GM12878 (cell line): Measurements from ENCODE around the gene PARK7. TPM values are rescaled to one million over a fixed set of nuclear protein-coding genes. Genes with fewer than 3 reads are reported as not detected.

Experiments used
- ATAC-seq: fragments of 200-7000 bp; cut with Tn5 transposase; 3 replicates; pipeline ENCODE4 v1.9.1; 2020; ENCODE audit warnings: mild to moderate bottlenecking, moderate library complexity
- BruUV-seq: library from RNA; stranded (reverse); fragments of 400-500 nt; replicated peaks from 2 replicates; lab custom pipeline; 2021; lab: Mats Ljungman, UMichigan
- CTCF ChIA-PET: fragments of 300-600 bp; sonication (Branson Sonifier 250); formaldehyde crosslinking; extraction: SDS; loops from one replicate; lab custom pipeline; 2021; ENCODE audit warnings: inconsistent platforms; lab: Yijun Ruan, JAX
- POLR2A ChIA-PET: fragments of 350-600 bp; formaldehyde crosslinking; extraction: SDS; loops from one replicate; lab custom pipeline; 2021; ENCODE audit warnings: inconsistent platforms; lab: Charles Lee
- RAD21 ChIA-PET: fragments of 300-600 bp; sonication (Branson Sonifier 250); formaldehyde crosslinking; loops from one replicate; lab custom pipeline; 2023; ENCODE audit warnings: antibody characterized with exemption; ENCODE audit not compliant: unreplicated experiment; lab: Charles Lee
- SMC1A ChIA-PET: fragments of 300-600 bp; sonication (Branson Sonifier 250); formaldehyde crosslinking; loops from one replicate; lab custom pipeline; 2023; ENCODE audit not compliant: unreplicated experiment, uncharacterized antibody; lab: Charles Lee
- DNase-seq: peaks from one replicate; pipeline ENCODE4 v3.0.0-alpha.2; 2011; ENCODE audit warnings: low read depth, low spot score
- FAIRE-seq: peaks from 3 replicates; lab custom pipeline; 2011; peaks lifted over from hg19 to GRCh38; lab: Jason Lieb, UNC
- H2AFZ ChIP-seq: 2 replicates; pipeline ENCODE4 v1.6.0; 2011; ENCODE audit warnings: low read depth, low read length, control low read depth; ENCODE audit not compliant: control insufficient read depth
- H3K27ac ChIP-seq: 2 replicates; pipeline ENCODE4 v1.5.1; 2011; ENCODE audit warnings: control low read depth; ENCODE audit not compliant: control insufficient read depth, insufficient read depth
- H3K27me3 ChIP-seq, 2 experiments: replicated peaks in 1 of 2; 2 replicates each; pipeline versions ENCODE4 v1.6.0 to v1.6.1; 2011; ENCODE audit warnings: low read length in 1 of 2; ENCODE audit not compliant: control insufficient read depth in 2 of 2, insufficient read depth in 2 of 2
- H3K36me3 ChIP-seq, 2 experiments: 2 replicates each; pipeline ENCODE4 v1.5.1; 2011; ENCODE audit warnings: low read length in 1 of 2; ENCODE audit not compliant: control insufficient read depth in 2 of 2, insufficient read depth in 2 of 2
- H3K4me1 ChIP-seq: 2 replicates; pipeline ENCODE4 v1.6.1; 2011; ENCODE audit warnings: mild to moderate bottlenecking, low read length, moderate library complexity, mixed read lengths; ENCODE audit not compliant: control insufficient read depth, insufficient read depth
- H3K4me2 ChIP-seq: 2 replicates; pipeline ENCODE4 v1.6.0; 2011; ENCODE audit warnings: control low read depth; ENCODE audit not compliant: control insufficient read depth, insufficient read depth
- H3K4me3 ChIP-seq: fragments of 200-600 bp; sonication (generic); 2 replicates; pipeline ENCODE4 v1.5.1; 2016
- H3K79me2 ChIP-seq: 2 replicates; pipeline ENCODE4 v1.6.0; 2011; ENCODE audit warnings: low read length; ENCODE audit not compliant: control insufficient read depth, insufficient read depth
- H3K9ac ChIP-seq: 2 replicates; pipeline ENCODE4 v1.8.0; 2011; ENCODE audit warnings: low read length, control low read depth, mixed read lengths; ENCODE audit not compliant: control insufficient read depth, insufficient read depth
- H3K9me3 ChIP-seq: replicated peaks from 3 replicates; pipeline ENCODE4 v1.5.1; 2011; ENCODE audit warnings: mild to moderate bottlenecking, low read length; ENCODE audit not compliant: control insufficient read depth, insufficient read depth
- H4K20me1 ChIP-seq: 2 replicates; pipeline ENCODE4 v1.6.0; 2011; ENCODE audit not compliant: control insufficient read depth, insufficient read depth
- CBFB ChIP-seq: IDR thresholded peaks from 2 replicates; pipeline ENCODE4 v1.6.1; 2016; ENCODE audit warnings: antibody characterized with exemption, low read depth
- CBX5 ChIP-seq: sonication (generic); IDR thresholded peaks from 2 replicates; pipeline ENCODE4 v1.6.1; 2016; ENCODE audit warnings: low read depth, moderate library complexity, mild to moderate bottlenecking, inconsistent platforms
- EP300 ChIP-seq, 2 experiments: fragments of 150-350 bp in 1 of 2; IDR thresholded peaks; 2 replicates each; pipeline ENCODE4 v1.6.1; 2011 to 2012; ENCODE audit warnings: low read depth in 2 of 2, low read length in 2 of 2, borderline replicate concordance in 1 of 2, improper control_type of control experiment in 1 of 2, inconsistent platforms in 1 of 2; ENCODE audit not compliant: control insufficient read depth in 1 of 2
- NFIC ChIP-seq: IDR thresholded peaks from 2 replicates; pipeline ENCODE4 v1.6.1; 2012; ENCODE audit warnings: low read depth, mild to moderate bottlenecking, inconsistent platforms, low read length, moderate library complexity
- RB1 ChIP-seq: fragments of 450-650 bp; formaldehyde crosslinking; IDR thresholded peaks from 2 replicates; pipeline ENCODE4 v1.6.1; 2017; ENCODE audit warnings: mild to moderate bottlenecking, borderline replicate concordance
- RCOR1 ChIP-seq: conservative IDR thresholded peaks from 2 replicates; pipeline ENCODE4 v1.6.1; 2012; ENCODE audit warnings: low read depth, low read length, improper control_type of control experiment
- RUNX3 ChIP-seq: IDR thresholded peaks from 2 replicates; pipeline ENCODE4 v1.6.1; 2012; ENCODE audit warnings: low read length, inconsistent platforms
- SIN3A ChIP-seq: IDR thresholded peaks from 2 replicates; pipeline ENCODE4 v1.6.1; 2012; ENCODE audit warnings: low read depth, low read length, improper control_type of control experiment
- TBL1XR1 ChIP-seq: IDR thresholded peaks from 2 replicates; pipeline ENCODE4 v1.6.1; 2012; ENCODE audit warnings: low read depth, low read length, improper control_type of control experiment
- TCF7 ChIP-seq: IDR thresholded peaks from 2 replicates; pipeline ENCODE4 v1.6.1; 2014; ENCODE audit warnings: antibody characterized with exemption, borderline replicate concordance
- whole genome bisulfite sequencing: methylation state at CpG from one replicate; pipeline ENCODE4 v1.1.6; 2016; ENCODE audit warnings: low lambda C conversion rate; ENCODE audit not compliant: insufficient replicate concordance, insufficient coverage; ENCODE audit errors: missing lambda C conversion rate; 5-methylcytosine and 5-hydroxymethylcytosine counted together
- in situ Hi-C: fragments of 300-500 bp; cut with MboI; formaldehyde crosslinking; loops from 9 replicates; pipeline ENCODE4 v1.14.3; 2018; ENCODE audit warnings: mixed read lengths
- intact Hi-C: fragments of 100-400 bp; cut with micrococcal nuclease; formaldehyde crosslinking; loops from one replicate; pipeline ENCODE4 v1.14.2; 2022; ENCODE audit not compliant: unreplicated experiment
- polyA plus RNA-seq, 11 experiments: library from polyadenylated mRNA; depleted of rRNA in 4 of 11; unstranded in 6 of 11; stranded (reverse) in 5 of 11; fragments of >200 nt; fragmentation: Nextera tagmentation in 4 of 11; fragmentation: Illumina TruSeq in 1 of 11; extraction: Ambion mirVana in 4 of 11; extraction: Trizol in 1 of 11; gene quantifications; 1 replicate in 1 of 11; 2 replicates in 10 of 11; pipeline versions ENCODE4 v1.2.1 to v1.2.3, GENCODE V29; 2011 to 2016; ENCODE audit warnings: inconsistent platforms in 2 of 11, missing spikeins in 2 of 11, low read depth in 1 of 11
- total RNA-seq, 4 experiments: library from RNA; depleted of rRNA in 3 of 4; stranded (reverse); fragments of >200 nt in 3 of 4; fragmentation: Illumina TruSeq in 1 of 4; extraction: Trizol in 1 of 4; gene quantifications; 2 replicates each; pipeline versions ENCODE4 v1.2.1 to v1.2.3, GENCODE V29; 2013 to 2021
- TF ChIP-seq, protein P1 (sequence below): fragments of 450-650 bp; formaldehyde crosslinking; IDR thresholded peaks from 2 replicates; pipeline ENCODE4 v1.5.0; 2022; ENCODE audit warnings: mild to moderate bottlenecking, missing genetic modification characterization
- TF ChIP-seq, protein P2 (sequence below): fragments of 450-650 bp; IDR thresholded peaks from 2 replicates; pipeline ENCODE4 v1.6.1; 2017; ENCODE audit warnings: mild to moderate bottlenecking, low read depth, inconsistent platforms; ENCODE audit not compliant: poor library complexity, severe bottlenecking
- TF ChIP-seq, protein P3 (sequence below): fragments of 450-650 bp; formaldehyde crosslinking; IDR thresholded peaks from 2 replicates; pipeline ENCODE4 v1.4.0; 2020; ENCODE audit warnings: mild to moderate bottlenecking, moderate library complexity

Gene PARK7
- total and polyA plus RNA-seq, 10 of the 15 experiments (the other 5 are each of a cell fraction or from before 2014, with no cell fraction given): 267 to 1,056 (median 495) TPM

DNA sequence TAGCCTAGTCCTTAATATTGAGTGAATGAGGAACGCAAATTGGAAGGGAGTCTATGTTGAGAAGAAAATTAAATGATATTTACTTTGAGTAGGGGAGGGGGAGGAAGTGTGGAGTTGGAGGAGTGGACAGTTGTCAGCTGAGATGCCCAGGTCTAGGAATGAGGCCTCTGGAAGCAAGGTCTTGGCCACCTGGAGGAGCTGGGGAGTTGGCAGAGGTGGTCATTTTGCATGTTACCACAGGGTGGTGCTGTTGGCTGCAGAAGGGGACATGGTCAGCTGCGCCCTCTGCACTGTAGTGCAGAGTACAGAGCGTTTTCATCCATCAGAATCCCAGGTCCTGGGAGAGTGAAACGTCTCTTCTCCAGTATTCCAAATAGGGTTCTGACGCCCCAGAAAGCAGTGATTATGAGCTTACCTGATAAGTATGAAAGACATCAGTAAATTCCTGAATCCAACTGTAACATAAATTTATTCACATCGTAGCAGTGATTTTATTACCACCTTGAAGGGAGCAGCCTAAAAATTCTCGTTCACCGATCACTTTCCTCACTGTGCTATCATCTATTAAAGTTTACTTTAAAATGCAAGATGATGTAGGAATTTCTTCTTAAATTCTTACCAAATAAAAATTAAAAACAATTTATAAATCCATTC, 13.8 kb downstream of the PARK7 start:
- ChIA-PET SMC1A (interaction anchor here (0.6 to 7.0 kb wide), 13 partner anchors 8 to 841 kb away, joined by 3 to 79 read pairs (median 3); no protein-coding TSS in a partner anchor), POLR2A (interaction anchor here (0.6 to 1.1 kb wide), 8 partner anchors 9 to 1334 kb away, joined by 3 to 5 read pairs (median 3); partner anchors contain the start of gene PARK7), CTCF (interaction anchor here (0.6 to 13.3 kb wide), 34 partner anchors 9 to 936 kb away, joined by 3 to 263 read pairs (median 4); partner anchors contain the start of gene TNFRSF9), RAD21 (interaction anchor here (0.6 to 2.1 kb wide), 11 partner anchors 13 to 375 kb away, joined by 3 to 8 read pairs (median 4); no protein-coding TSS in a partner anchor)
- no peak overlapping the region for H3K27ac ChIP-seq
- H3K79me2 ChIP-seq: no peaks in the 10 kb centered on the region
- H3K4me2 ChIP-seq: no peak overlapping the region
- H3K36me3 ChIP-seq: peaks cover 11 to 36% of the 10 kb centered on the region in 2 experiments
- H4K20me1 ChIP-seq: no peaks in the 10 kb centered on the region
- no peak overlapping the region for H3K9ac ChIP-seq
- no peak overlapping the region for H3K4me3 ChIP-seq
- in situ Hi-C loops: no loop called here
- 77% methylated on average over 8 of the region's 8 CpGs for WGBS
- BruUV-seq: no TSS peak
- intact Hi-C loops: no loop called here
- no peaks in the 10 kb centered on the region for H3K27me3 ChIP-seq
- H2AFZ ChIP-seq: no peak overlapping the region
- no peaks in the 10 kb centered on the region for H3K9me3 ChIP-seq
- ATAC-seq (peak; percentile 94), FAIRE-seq (no peak), DNase-seq (no peak)
- no peaks in the 10 kb centered on the region for H3K4me1 ChIP-seq
- TF ChIP-seq NFIC (no peak), CBX5 (no peak), SIN3A (no peak), TBL1XR1 (no peak), TCF7 (no peak), RUNX3 (peak; percentile 32; the same call in 1 of the 2 replicates), RB1 (no peak), RCOR1 (no peak), CBFB (no peak), EP300 (IDR thresholded peaks at IDR 0.05; ENCODE audit: borderline replicate concordance in 1 of 2, control insufficient read depth in 1 of 2, low read depth in 2 of 2, low read length in 2 of 2) (no peak)
- TF ChIP-seq, protein P1, sequence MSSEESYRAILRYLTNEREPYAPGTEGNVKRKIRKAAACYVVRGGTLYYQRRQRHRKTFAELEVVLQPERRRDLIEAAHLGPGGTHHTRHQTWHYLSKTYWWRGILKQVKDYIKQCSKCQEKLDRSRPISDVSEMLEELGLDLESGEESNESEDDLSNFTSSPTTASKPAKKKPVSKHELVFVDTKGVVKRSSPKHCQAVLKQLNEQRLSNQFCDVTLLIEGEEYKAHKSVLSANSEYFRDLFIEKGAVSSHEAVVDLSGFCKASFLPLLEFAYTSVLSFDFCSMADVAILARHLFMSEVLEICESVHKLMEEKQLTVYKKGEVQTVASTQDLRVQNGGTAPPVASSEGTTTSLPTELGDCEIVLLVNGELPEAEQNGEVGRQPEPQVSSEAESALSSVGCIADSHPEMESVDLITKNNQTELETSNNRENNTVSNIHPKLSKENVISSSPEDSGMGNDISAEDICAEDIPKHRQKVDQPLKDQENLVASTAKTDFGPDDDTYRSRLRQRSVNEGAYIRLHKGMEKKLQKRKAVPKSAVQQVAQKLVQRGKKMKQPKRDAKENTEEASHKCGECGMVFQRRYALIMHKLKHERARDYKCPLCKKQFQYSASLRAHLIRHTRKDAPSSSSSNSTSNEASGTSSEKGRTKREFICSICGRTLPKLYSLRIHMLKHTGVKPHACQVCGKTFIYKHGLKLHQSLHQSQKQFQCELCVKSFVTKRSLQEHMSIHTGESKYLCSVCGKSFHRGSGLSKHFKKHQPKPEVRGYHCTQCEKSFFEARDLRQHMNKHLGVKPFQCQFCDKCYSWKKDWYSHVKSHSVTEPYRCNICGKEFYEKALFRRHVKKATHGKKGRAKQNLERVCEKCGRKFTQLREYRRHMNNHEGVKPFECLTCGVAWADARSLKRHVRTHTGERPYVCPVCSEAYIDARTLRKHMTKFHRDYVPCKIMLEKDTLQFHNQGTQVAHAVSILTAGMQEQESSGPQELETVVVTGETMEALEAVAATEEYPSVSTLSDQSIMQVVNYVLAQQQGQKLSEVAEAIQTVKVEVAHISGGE (CRISPR knock-in tag): no peak
- TF ChIP-seq, protein P2, sequence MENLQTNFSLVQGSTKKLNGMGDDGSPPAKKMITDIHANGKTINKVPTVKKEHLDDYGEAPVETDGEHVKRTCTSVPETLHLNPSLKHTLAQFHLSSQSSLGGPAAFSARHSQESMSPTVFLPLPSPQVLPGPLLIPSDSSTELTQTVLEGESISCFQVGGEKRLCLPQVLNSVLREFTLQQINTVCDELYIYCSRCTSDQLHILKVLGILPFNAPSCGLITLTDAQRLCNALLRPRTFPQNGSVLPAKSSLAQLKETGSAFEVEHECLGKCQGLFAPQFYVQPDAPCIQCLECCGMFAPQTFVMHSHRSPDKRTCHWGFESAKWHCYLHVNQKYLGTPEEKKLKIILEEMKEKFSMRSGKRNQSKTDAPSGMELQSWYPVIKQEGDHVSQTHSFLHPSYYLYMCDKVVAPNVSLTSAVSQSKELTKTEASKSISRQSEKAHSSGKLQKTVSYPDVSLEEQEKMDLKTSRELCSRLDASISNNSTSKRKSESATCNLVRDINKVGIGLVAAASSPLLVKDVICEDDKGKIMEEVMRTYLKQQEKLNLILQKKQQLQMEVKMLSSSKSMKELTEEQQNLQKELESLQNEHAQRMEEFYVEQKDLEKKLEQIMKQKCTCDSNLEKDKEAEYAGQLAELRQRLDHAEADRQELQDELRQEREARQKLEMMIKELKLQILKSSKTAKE: no peak
- TF ChIP-seq, protein P3, sequence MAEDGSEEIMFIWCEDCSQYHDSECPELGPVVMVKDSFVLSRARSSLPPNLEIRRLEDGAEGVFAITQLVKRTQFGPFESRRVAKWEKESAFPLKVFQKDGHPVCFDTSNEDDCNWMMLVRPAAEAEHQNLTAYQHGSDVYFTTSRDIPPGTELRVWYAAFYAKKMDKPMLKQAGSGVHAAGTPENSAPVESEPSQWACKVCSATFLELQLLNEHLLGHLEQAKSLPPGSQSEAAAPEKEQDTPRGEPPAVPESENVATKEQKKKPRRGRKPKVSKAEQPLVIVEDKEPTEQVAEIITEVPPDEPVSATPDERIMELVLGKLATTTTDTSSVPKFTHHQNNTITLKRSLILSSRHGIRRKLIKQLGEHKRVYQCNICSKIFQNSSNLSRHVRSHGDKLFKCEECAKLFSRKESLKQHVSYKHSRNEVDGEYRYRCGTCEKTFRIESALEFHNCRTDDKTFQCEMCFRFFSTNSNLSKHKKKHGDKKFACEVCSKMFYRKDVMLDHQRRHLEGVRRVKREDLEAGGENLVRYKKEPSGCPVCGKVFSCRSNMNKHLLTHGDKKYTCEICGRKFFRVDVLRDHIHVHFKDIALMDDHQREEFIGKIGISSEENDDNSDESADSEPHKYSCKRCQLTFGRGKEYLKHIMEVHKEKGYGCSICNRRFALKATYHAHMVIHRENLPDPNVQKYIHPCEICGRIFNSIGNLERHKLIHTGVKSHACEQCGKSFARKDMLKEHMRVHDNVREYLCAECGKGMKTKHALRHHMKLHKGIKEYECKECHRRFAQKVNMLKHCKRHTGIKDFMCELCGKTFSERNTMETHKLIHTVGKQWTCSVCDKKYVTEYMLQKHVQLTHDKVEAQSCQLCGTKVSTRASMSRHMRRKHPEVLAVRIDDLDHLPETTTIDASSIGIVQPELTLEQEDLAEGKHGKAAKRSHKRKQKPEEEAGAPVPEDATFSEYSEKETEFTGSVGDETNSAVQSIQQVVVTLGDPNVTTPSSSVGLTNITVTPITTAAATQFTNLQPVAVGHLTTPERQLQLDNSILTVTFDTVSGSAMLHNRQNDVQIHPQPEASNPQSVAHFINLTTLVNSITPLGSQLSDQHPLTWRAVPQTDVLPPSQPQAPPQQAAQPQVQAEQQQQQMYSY (CRISPR knock-in tag): no peak
